Naive B cell (primary cell): ENCODE results near the gene SLC7A9. TPM values are rescaled to one million over a fixed set of nuclear protein-coding genes. Genes with fewer than 3 reads are reported as not detected.
"Not testable (repeated sequence)": the region's sequence is repeated elsewhere in the genome, so short reads cannot be mapped to it uniquely, and the experiment has no call there.

Experiments
- ATAC-seq, 2 donors: fragments of 150-1000 bp; cut with Tn5 transposase; 2 replicates each; pipeline ENCODE4 v1.10.0; 2021; ENCODE audit warnings: low read depth in 2 of 2, mild to moderate bottlenecking in 2 of 2, moderate library complexity in 2 of 2
- DNase-seq: peaks from one replicate; pipeline ENCODE4 v3.0.0; 2022
- H3K27ac Mint-ChIP-seq, 6 donors: one replicate each; pipeline ENCODE4 v1.8.0; 2020 to 2022; ENCODE audit warnings: mild to moderate bottlenecking in 6 of 6, mixed read lengths in 6 of 6, moderate library complexity in 5 of 6, inconsistent platforms in 2 of 6
- H3K27me3 Mint-ChIP-seq, 3 donors: one replicate each; pipeline ENCODE4 v1.8.0; 2021 to 2022; ENCODE audit warnings: mixed read lengths in 3 of 3, mild to moderate bottlenecking in 1 of 3
- H3K36me3 Mint-ChIP-seq, 2 donors: one replicate each; pipeline ENCODE4 v1.8.0; 2020 to 2022; ENCODE audit warnings: mixed read lengths in 2 of 2, inconsistent platforms in 1 of 2, mild to moderate bottlenecking in 1 of 2
- H3K4me1 Mint-ChIP-seq, 3 donors: one replicate each; pipeline ENCODE4 v1.8.0; 2020 to 2022; ENCODE audit warnings: mixed read lengths in 3 of 3, inconsistent platforms in 1 of 3, mild to moderate bottlenecking in 1 of 3, moderate library complexity in 1 of 3
- H3K4me3 Mint-ChIP-seq, 8 donors: one replicate each; pipeline ENCODE4 v1.8.0; 2020 to 2022; ENCODE audit warnings: mild to moderate bottlenecking in 8 of 8, mixed read lengths in 8 of 8, moderate library complexity in 8 of 8, inconsistent platforms in 2 of 8
- H3K9me3 Mint-ChIP-seq, 7 donors: one replicate each; pipeline ENCODE4 v1.8.0; 2020 to 2022; ENCODE audit warnings: mixed read lengths in 7 of 7, mild to moderate bottlenecking in 5 of 7, inconsistent platforms in 2 of 7, moderate library complexity in 1 of 7
- polyA plus RNA-seq, 6 donors: library from polyadenylated mRNA; unstranded; fragments of 300-500 nt; fragmentation: Illumina TruSeq; gene quantifications; one replicate each; pipeline ENCODE4 v1.2.3, GENCODE V29; 2021; ENCODE audit warnings: low read depth in 6 of 6

SLC7A9 gene
- polyA plus RNA-seq, 6 donors from 2014 or later = not detected

- Mint-ChIP-seq H3K4me3 (peak overlapping the region in 2 of 8 donors; percentile 19 to 42), H3K27me3 (no peaks in the 10 kb centered on the region), H3K27ac (peak overlapping the region in 2 of 6 donors; percentile 8 to 37), H3K4me1 (peaks cover 0 to 2% (median 0%) of the 10 kb centered on the region in 3 donors), H3K9me3 (no peaks in the 10 kb centered on the region), H3K36me3 (peaks cover 7 to 8% of the 10 kb centered on the region in 2 donors)
- no peak for DNase-seq
- no peak for ATAC-seq
These were observed 8.6 kb upstream of the SLC7A9 start for GRCh38 chr19:32877977-32878745.

GRCh38 chr19:32877323-32877912 is 7.9 kb upstream of the SLC7A9 start:
- H3K36me3 Mint-ChIP-seq = peaks cover 7 to 8% of the 10 kb centered on the region in 2 donors
- H3K9me3 Mint-ChIP-seq = no peaks in the 10 kb centered on the region
- H3K4me1 Mint-ChIP-seq = peaks cover 0 to 2% (median 0%) of the 10 kb centered on the region in 3 donors
- H3K27ac Mint-ChIP-seq = no peak overlapping the region
- no peak for ATAC-seq
- no peak overlapping the region for H3K4me3 Mint-ChIP-seq
- no peaks in the 10 kb centered on the region for H3K27me3 Mint-ChIP-seq
- no peak for DNase-seq

DNA sequence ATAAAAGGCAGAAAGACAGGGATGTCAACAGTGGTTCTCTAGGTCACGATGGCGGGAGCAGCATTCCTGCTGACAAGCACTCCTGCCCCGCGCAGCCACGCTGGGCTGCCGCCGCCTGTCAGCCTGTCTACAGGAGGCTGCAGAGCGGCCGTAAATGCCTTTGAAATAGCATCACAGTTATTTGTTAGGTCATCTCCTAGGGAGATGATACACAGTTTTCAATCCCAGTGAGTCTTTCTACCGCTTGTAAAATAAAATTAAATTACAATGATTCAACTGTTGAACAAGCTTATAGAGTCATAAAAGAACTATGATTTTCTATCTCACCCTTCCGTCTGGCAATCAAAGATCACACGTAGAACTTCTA is 7.3 kb upstream of the SLC7A9 start:
- H3K27ac Mint-ChIP-seq = no peak overlapping the region

GRCh38 chr19:32876236-32876918 is 6.8 kb upstream of the SLC7A9 start:
- Mint-ChIP-seq H3K27ac (peak overlapping the region in 2 of 6 donors; percentile 31 to 44), H3K4me1 (peaks cover 0 to 2% (median 0%) of the 10 kb centered on the region in 3 donors), H3K4me3 (no peak overlapping the region), H3K27me3 (no peaks in the 10 kb centered on the region), H3K9me3 (no peaks in the 10 kb centered on the region), H3K36me3 (peaks cover 3 to 8% of the 10 kb centered on the region in 2 donors)
- DNase-seq (no peak), ATAC-seq (no peak)

More for the DNA sequence above, 7.3 kb upstream of the SLC7A9 start:
- ATAC-seq (no peak), DNase-seq (no peak)
- Mint-ChIP-seq H3K4me1 (peaks cover 0 to 2% (median 0%) of the 10 kb centered on the region in 3 donors), H3K9me3 (no peaks in the 10 kb centered on the region), H3K4me3 (no peak overlapping the region), H3K36me3 (peaks cover 7 to 8% of the 10 kb centered on the region in 2 donors), H3K27me3 (no peaks in the 10 kb centered on the region)

DNA sequence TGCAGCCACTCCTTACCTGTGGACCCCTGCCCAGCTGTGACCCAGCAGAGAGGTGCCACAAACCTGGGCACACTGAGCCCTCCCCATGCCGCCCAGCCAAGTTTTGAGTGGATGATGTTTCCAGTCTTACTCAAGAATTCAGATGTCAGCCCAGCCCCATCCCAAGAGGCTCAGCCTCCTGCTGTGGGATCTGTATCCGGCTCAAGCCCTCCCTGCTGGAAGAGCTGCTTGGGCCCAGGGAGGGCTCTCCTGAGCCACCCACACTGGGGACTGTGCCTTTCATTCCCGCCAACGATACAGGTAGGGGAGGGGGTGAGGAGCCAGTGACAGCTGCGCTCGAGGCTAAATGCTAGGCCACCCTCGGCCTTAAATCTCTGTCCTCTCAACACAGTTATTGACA is 5.9 kb upstream of the SLC7A9 start:
- H3K27ac Mint-ChIP-seq = peak overlapping the region in 1 of 6 donors; percentile 22

DNA sequence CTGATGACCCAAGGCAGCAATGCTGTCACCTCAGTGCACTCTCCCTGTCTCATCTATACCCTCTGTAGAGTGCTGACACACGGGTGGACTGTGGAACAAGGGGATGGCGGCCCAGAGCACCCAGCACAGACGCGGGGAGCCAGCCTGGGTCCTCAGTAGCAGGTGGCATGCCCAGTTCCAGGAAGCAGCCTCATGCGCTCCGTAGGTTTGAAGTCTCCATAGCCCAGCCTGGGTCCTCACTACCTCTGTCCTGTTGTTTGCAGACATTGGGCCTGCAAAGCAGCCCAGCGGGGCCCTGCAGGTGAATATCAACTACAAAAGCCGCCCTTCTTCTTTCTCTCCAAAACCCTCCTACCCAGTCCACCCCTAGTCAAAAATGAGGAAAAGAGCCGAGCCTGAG is 5.0 kb upstream of the SLC7A9 start:
- Mint-ChIP-seq H3K4me3 (no peak overlapping the region), H3K4me1 (peaks cover 0 to 2% (median 0%) of the 10 kb centered on the region in 3 donors), H3K36me3 (peaks cover 0 to 8% of the 10 kb centered on the region in 2 donors), H3K9me3 (no peaks in the 10 kb centered on the region), H3K27ac (peak overlapping the region in 1 of 6 donors; percentile 65), H3K27me3 (no peaks in the 10 kb centered on the region)
- DNase-seq = no peak
- ATAC-seq = no peak

More for the DNA sequence above, 5.9 kb upstream of the SLC7A9 start:
- Mint-ChIP-seq H3K4me1 (peaks cover 0 to 2% (median 0%) of the 10 kb centered on the region in 3 donors), H3K27me3 (no peaks in the 10 kb centered on the region), H3K4me3 (no peak overlapping the region), H3K36me3 (peaks cover 0 to 8% of the 10 kb centered on the region in 2 donors), H3K9me3 (no peaks in the 10 kb centered on the region)
- DNase-seq = no peak
- no peak for ATAC-seq

- Mint-ChIP-seq H3K9me3 (no peaks in the 10 kb centered on the region), H3K27ac (peak overlapping the region in 1 of 6 donors; percentile 10), H3K4me3 (peak overlapping the region in 1 of 8 donors; percentile 25), H3K36me3 (peaks cover 0 to 8% of the 10 kb centered on the region in 2 donors), H3K27me3 (no peaks in the 10 kb centered on the region), H3K4me1 (peaks cover 0 to 2% (median 0%) of the 10 kb centered on the region in 3 donors)
- no peak for ATAC-seq
- DNase-seq = no peak
These were observed 3.8 kb upstream of the SLC7A9 start for GRCh38 chr19:32873247-32873959.

- H3K4me1 Mint-ChIP-seq = peaks cover 0 to 2% (median 0%) of the 10 kb centered on the region in 3 donors
These were observed 2.8 kb upstream of the SLC7A9 start for GRCh38 chr19:32872391-32872790.

DNA sequence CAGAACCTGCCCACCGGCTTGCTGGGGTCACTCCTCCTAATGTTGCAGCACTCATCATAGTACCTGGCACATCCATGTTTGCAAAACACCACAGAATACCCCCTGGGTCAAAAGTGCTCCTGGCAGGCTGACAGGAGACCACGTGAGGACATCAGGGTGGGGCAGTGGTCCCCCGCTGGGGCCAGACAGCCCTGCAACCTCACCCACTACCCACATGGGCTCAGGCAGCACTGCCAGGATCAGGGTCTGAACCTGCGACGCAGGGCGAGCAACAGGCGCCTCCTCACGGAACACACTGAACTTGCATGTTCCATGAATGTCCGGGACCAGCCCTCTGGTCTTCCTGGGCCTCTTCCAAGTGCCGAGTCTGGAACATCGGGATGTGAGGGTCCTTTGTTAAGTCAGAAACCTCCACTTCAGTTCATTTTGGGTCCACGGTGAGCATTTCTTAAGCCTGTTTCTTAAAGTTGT is 1.4 kb upstream of the SLC7A9 start:
- H3K4me3 Mint-ChIP-seq = no peak overlapping the region

More at GRCh38 chr19:32872391-32872790, 2.8 kb upstream of the SLC7A9 start:
- peaks cover 0 to 8% of the 10 kb centered on the region in 2 donors for H3K36me3 Mint-ChIP-seq
- no peak overlapping the region for H3K27ac Mint-ChIP-seq
- ATAC-seq (no peak), DNase-seq (no peak)
- no peaks in the 10 kb centered on the region for H3K9me3 Mint-ChIP-seq
- H3K27me3 Mint-ChIP-seq = no peaks in the 10 kb centered on the region
- no peak overlapping the region for H3K4me3 Mint-ChIP-seq

GRCh38 chr19:32869966-32870573 is 503 bp upstream of the SLC7A9 start:
- DNase-seq (no peak), ATAC-seq (no peak)
- Mint-ChIP-seq H3K36me3 (no peaks in the 10 kb centered on the region), H3K4me1 (no peaks in the 10 kb centered on the region), H3K27ac (no peak overlapping the region), H3K4me3 (no peak overlapping the region), H3K27me3 (no peaks in the 10 kb centered on the region), H3K9me3 (no peaks in the 10 kb centered on the region)

More for the DNA sequence above, 1.4 kb upstream of the SLC7A9 start:
- Mint-ChIP-seq H3K27ac (peak overlapping the region in 1 of 6 donors; percentile 44), H3K36me3 (no peaks in the 10 kb centered on the region), H3K4me1 (no peaks in the 10 kb centered on the region), H3K9me3 (no peaks in the 10 kb centered on the region), H3K27me3 (no peaks in the 10 kb centered on the region)
- ATAC-seq (no peak), DNase-seq (no peak)

DNA sequence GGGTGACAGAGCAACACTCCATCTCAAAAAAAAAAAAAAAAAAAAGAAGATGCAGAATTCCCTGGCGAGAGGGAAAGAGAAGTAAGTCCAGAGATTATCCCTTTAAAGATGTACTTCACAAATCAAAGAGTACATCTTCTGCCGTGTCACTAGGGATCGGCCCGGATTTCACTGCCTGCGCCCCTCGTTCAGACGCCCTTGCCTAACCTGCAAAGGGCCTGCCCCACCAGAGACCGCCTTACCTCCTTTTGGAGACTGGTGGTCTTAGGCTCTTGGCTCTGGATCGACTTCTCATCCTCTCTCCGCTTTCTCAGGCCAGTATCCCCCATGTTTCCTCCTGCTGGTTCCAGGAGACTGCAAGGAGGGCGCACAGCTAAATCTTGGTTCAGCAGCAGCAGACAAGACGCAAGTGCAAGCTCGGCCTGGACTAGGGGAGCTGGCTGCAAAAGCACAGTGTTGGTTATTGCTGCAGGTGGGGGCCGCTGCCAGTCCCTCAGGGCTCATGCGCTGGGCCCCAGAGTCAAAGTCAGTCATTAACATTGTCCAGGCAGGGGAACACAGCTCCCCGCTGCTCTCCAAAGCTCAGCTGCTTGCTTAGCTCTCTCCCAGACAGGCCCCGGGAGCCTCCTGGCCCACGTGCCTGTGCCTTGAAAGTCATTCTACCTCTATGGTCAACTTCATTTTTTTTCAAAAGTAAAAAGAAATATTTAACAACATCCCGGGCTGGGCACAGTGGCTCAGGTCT is 1.2 kb downstream of the SLC7A9 start:
- no peak for DNase-seq
- no peaks in the 10 kb centered on the region for H3K36me3 Mint-ChIP-seq
- no peaks in the 10 kb centered on the region for H3K9me3 Mint-ChIP-seq
- no peak overlapping the region for H3K4me3 Mint-ChIP-seq
- H3K4me1 Mint-ChIP-seq = no peaks in the 10 kb centered on the region
- no peak for ATAC-seq
- H3K27me3 Mint-ChIP-seq = no peaks in the 10 kb centered on the region
- H3K27ac Mint-ChIP-seq = peak overlapping the region in 2 of 6 donors; percentile 44 to 59

DNA sequence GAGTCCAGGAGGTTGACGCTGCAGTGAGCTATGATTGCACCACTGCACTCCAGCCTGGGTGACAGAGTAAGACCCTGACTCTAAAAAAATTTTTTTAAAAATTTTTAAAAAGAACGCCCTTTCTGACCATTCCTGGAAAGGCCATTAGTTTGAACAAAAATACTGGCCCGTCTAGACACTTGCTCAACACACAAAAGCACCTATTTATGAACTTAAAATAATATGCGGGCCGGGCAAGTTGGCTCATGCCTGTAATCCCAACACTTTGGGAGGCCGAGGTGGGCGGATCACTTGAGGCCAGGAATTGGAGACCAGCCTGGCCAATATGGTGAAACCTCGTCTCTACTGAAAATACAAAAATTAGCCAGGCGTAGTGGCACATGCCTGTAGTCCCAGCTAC is 2.1 kb downstream of the SLC7A9 start:
- ATAC-seq, H3K4me1 Mint-ChIP-seq: not testable (repeated sequence)

More for the DNA sequence above, 2.1 kb downstream of the SLC7A9 start:
- H3K4me3 Mint-ChIP-seq = peak overlapping the region in 1 of 8 donors; percentile 35
- not testable (repeated sequence) for H3K9me3 Mint-ChIP-seq, H3K27me3 Mint-ChIP-seq, H3K27ac Mint-ChIP-seq, H3K36me3 Mint-ChIP-seq, DNase-seq
